DMS53 treated with DMSO at 0.1 percent for 48 hours (cell line): ENCODE data around the gene TMEM63A.
A peak's percentile ranks its signal among the peaks of the same experiment; 100 is the strongest.

ENCODE experiments used
- DNase-seq: peaks from one replicate; lab custom pipeline; 2025; ENCODE audit not compliant: unreplicated experiment; lab: John Stamatoyannopoulos, UW

The TMEM63A gene

GRCh38 chr1:225868631-225869330, 13.4 kb downstream of the TMEM63A start:
- DNase-seq: no peak

GRCh38 chr1:225866981-225867380, 15.2 kb downstream of the TMEM63A start:
- no peak for DNase-seq

GRCh38 chr1:225866061-225866837, 15.9 kb downstream of the TMEM63A start:
- DNase-seq: no peak

GRCh38 chr1:225865514-225865913, 16.7 kb downstream of the TMEM63A start:
- no peak for DNase-seq

GRCh38 chr1:225863167-225863566, 19.0 kb downstream of the TMEM63A start:
- DNase-seq: no peak

- DNase-seq: no peak
Observed at GRCh38 chr1:225862581-225862950, 19.6 kb downstream of the TMEM63A start.

GRCh38 chr1:225861834-225862580, 20.2 kb downstream of the TMEM63A start:
- DNase-seq: no peak

GRCh38 chr1:225860876-225861441, 21.2 kb downstream of the TMEM63A start:
- no peak for DNase-seq

GRCh38 chr1:225860107-225860506, 22.1 kb downstream of the TMEM63A start:
- DNase-seq: no peak

GRCh38 chr1:225859151-225859550, 23.0 kb downstream of the TMEM63A start:
- no peak for DNase-seq

GRCh38 chr1:225857256-225857655, 24.9 kb downstream of the TMEM63A start:
- no peak for DNase-seq

- no peak for DNase-seq
Observed at GRCh38 chr1:225855503-225856300, 26.5 kb downstream of the TMEM63A start.

GRCh38 chr1:225853441-225853840, 28.7 kb downstream of the TMEM63A start:
- DNase-seq: no peak

- DNase-seq: no peak
Observed at GRCh38 chr1:225852413-225853124, 29.6 kb downstream of the TMEM63A start.

- DNase-seq: no peak
Observed at GRCh38 chr1:225851805-225852204, 30.4 kb downstream of the TMEM63A start.

GRCh38 chr1:225850370-225850769, 31.8 kb downstream of the TMEM63A start:
- DNase-seq: no peak

GRCh38 chr1:225849925-225850324, 32.3 kb downstream of the TMEM63A start:
- DNase-seq: no peak

GRCh38 chr1:225848030-225848955, 33.9 kb downstream of the TMEM63A start:
- DNase-seq: peak; percentile 70

- peak; percentile 91 for DNase-seq
Observed at GRCh38 chr1:225847610-225848009, 34.6 kb downstream of the TMEM63A start.
